Ectodermal cell (in vitro differentiated cells): ENCODE results near the gene TSPAN18.

ENCODE experiments used
- H3K27ac ChIP-seq: 2 replicates; pipeline ENCODE4 v1.7.0; 2013; ENCODE audit warnings: mild to moderate bottlenecking, low read depth, low read length; ENCODE audit not compliant: insufficient read depth, poor library complexity, severe bottlenecking
- H3K27me3 ChIP-seq: 2 replicates; pipeline ENCODE4 v1.7.0; 2013; ENCODE audit warnings: mild to moderate bottlenecking, low read length; ENCODE audit not compliant: insufficient read depth, control insufficient read depth, poor library complexity, severe bottlenecking
- H3K36me3 ChIP-seq: one replicate; pipeline ENCODE4 v1.7.0; 2013; ENCODE audit warnings: low read length; ENCODE audit not compliant: control insufficient read depth, insufficient read depth
- H3K4me1 ChIP-seq: one replicate; pipeline ENCODE4 v1.7.0; 2013; ENCODE audit warnings: low read length; ENCODE audit not compliant: control insufficient read depth, insufficient read depth
- H3K4me3 ChIP-seq: 2 replicates; pipeline ENCODE4 v1.7.0; 2013; ENCODE audit warnings: low read depth, low read length, control low read depth; ENCODE audit not compliant: insufficient read depth
- H3K9me3 ChIP-seq: 2 replicates; pipeline ENCODE4 v1.7.0; 2013; ENCODE audit warnings: mild to moderate bottlenecking, low read length, moderate library complexity; ENCODE audit not compliant: control insufficient read depth
- WGBS, 2 experiments: methylation state at CpG; one replicate each; pipeline ENCODE4 v1.1.7; 2013; ENCODE audit warnings: missing lambda C conversion rate in 2 of 2; 5-methylcytosine and 5-hydroxymethylcytosine counted together

The TSPAN18 gene

DNA sequence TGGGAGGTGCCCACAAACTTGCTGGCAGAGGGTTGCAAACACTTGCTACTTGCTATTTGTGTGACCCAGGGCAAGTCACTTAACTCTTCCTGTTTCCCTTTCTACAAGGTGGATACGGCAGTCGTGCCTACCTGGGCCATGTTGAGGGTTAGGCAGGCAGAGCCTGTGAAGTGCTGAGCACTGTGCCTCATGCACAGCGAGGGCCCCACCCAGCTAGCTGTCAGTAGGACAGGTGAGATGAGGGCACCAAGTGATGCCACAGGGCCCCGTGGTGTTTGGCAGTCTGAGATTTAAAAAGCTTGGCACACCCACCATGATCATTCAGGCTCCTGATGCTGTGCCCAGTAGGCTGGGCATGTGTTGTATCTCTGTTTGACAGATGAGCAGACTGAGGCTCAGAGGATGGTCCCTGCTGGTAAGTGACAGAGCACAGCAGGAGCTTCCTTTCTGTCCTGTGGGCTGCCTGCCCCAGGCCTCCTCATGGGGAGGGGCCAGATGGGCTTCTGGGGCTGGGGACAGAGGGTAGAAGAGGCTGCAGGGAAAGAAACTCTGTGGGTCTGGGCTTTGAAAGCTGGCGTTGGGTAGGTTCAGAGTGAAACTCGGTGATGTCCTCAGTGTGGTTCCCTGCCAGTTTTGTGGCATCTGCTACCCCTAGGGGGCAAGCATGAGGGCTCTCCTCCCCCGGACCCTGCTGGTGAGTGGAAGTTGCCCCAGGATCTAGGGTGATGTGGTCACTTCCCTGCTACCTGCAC is 59.3 kb downstream of the TSPAN18 start:
- H3K27ac ChIP-seq = no peak overlapping the region

GRCh38 chr11:44787070-44787469 is 60.3 kb downstream of the TSPAN18 start:
- H3K27me3 ChIP-seq = no peaks in the 10 kb centered on the region
- WGBS, 2 experiments = 93 to 95% methylated on average over 3 of the region's 3 CpGs
- H3K27ac ChIP-seq = no peak overlapping the region
- no peaks in the 10 kb centered on the region for H3K36me3 ChIP-seq
- peaks cover 35% of the 10 kb centered on the region for H3K4me1 ChIP-seq
- no peaks in the 10 kb centered on the region for H3K9me3 ChIP-seq
- no peak overlapping the region for H3K4me3 ChIP-seq

More for the DNA sequence above, 59.3 kb downstream of the TSPAN18 start:
- H3K9me3 ChIP-seq = no peaks in the 10 kb centered on the region
- 24 to 32% methylated on average over 7 of the region's 7 CpGs for WGBS, 2 experiments
- no peak overlapping the region for H3K4me3 ChIP-seq
- peaks cover 35% of the 10 kb centered on the region for H3K4me1 ChIP-seq
- H3K27me3 ChIP-seq = no peaks in the 10 kb centered on the region
- H3K36me3 ChIP-seq = no peaks in the 10 kb centered on the region

GRCh38 chr11:44787981-44788380 is 61.2 kb downstream of the TSPAN18 start:
- H3K27me3 ChIP-seq = no peaks in the 10 kb centered on the region
- H3K4me3 ChIP-seq = no peak overlapping the region
- 94% methylated on average over 9 of the region's 9 CpGs for WGBS, 2 experiments
- peaks cover 35% of the 10 kb centered on the region for H3K4me1 ChIP-seq
- no peaks in the 10 kb centered on the region for H3K36me3 ChIP-seq
- no peaks in the 10 kb centered on the region for H3K9me3 ChIP-seq
- no peak overlapping the region for H3K27ac ChIP-seq

DNA sequence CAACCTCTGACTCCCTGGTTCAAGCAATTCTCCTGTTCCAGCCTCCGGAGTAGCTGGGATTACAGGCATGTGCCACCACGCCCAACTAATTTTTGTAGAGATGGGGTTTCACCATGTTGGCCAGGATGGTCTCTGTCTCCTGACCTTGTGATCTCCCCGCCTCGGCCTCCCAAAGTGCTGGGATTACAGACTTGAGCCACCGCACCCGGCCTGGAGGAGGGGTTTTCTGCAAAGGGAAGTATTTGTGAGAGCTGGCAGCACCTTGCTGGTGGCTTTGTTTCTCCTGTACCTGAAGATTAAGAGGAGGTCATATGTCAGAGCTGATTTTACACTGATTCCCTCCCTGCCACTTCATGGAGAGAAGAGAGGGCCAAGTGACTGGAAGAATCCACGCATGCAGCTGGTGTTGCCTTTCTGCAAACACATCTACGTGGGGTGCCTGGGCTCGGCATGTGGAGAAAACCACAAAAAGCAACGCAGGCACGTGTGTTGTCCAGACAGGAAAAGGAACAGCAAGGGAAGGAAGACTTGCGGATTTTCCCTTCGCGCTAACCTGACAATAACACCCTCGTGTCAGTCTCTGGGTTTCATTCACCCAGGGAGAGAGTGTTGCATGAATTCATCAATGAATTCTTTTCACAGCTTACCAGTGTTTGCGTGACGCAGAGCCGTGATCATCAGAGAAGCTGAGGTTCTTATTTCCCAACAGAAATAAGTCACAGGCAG is 61.9 kb downstream of the TSPAN18 start:
- Histone ChIP-seq H3K36me3 (no peaks in the 10 kb centered on the region), H3K27me3 (no peaks in the 10 kb centered on the region), H3K9me3 (no peaks in the 10 kb centered on the region), H3K4me1 (peaks cover 32% of the 10 kb centered on the region), H3K27ac (no peak overlapping the region), H3K4me3 (no peak overlapping the region)
- 77 to 78% methylated on average over 18 of the region's 18 CpGs for WGBS, 2 experiments

DNA sequence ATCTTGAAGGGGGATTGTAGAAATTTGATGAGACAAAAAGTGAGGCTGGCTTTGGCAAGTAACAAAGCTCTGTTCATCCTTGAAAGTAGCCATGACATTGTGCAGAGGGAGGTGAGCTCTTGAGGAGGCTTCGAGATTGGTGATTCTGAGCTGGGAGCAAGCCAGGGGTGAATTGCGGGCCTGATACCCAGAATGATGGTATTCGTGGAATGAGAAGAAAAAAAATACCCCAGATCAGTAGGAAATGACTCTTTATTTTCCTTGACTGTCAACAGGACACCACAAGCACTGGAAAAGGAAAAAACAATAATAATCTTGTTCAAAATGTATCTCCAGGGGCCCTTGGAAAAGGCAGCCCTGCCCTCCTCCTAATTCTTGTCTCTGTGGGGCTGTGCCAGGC is 62.7 kb downstream of the TSPAN18 start:
- no peaks in the 10 kb centered on the region for H3K27me3 ChIP-seq
- WGBS, 2 experiments = 91% methylated on average over 3 of the region's 3 CpGs
- no peak overlapping the region for H3K4me3 ChIP-seq
- H3K4me1 ChIP-seq = peaks cover 29% of the 10 kb centered on the region
- H3K36me3 ChIP-seq = no peaks in the 10 kb centered on the region
- H3K27ac ChIP-seq = no peak overlapping the region
- H3K9me3 ChIP-seq = no peaks in the 10 kb centered on the region

DNA sequence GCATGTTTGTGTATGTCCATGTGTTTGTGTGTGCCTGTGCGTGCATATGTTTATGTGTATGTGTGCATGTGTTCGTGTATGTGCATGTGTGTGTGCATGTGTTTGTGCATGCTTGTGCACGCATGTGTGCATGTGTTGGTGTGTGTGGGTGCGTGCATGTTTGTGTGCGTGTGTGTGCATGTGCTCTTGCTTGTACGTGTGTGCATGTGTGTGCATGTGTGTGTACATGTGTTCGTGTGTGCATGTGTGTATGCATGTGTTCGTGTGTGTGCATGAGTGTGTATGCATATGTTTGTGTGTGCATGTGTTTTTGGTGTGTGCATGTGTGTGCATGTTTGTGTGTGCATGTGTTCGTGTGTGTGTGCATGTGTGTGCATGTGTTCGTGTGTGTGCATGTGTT is 63.4 kb downstream of the TSPAN18 start:
- no peaks in the 10 kb centered on the region for H3K27me3 ChIP-seq
- H3K36me3 ChIP-seq = no peaks in the 10 kb centered on the region
- H3K4me3 ChIP-seq = no peak overlapping the region
- no peak overlapping the region for H3K27ac ChIP-seq
- H3K9me3 ChIP-seq = no peaks in the 10 kb centered on the region
- peaks cover 24% of the 10 kb centered on the region for H3K4me1 ChIP-seq
- 88 to 93% methylated on average over 10 of the region's 10 CpGs for WGBS, 2 experiments

DNA sequence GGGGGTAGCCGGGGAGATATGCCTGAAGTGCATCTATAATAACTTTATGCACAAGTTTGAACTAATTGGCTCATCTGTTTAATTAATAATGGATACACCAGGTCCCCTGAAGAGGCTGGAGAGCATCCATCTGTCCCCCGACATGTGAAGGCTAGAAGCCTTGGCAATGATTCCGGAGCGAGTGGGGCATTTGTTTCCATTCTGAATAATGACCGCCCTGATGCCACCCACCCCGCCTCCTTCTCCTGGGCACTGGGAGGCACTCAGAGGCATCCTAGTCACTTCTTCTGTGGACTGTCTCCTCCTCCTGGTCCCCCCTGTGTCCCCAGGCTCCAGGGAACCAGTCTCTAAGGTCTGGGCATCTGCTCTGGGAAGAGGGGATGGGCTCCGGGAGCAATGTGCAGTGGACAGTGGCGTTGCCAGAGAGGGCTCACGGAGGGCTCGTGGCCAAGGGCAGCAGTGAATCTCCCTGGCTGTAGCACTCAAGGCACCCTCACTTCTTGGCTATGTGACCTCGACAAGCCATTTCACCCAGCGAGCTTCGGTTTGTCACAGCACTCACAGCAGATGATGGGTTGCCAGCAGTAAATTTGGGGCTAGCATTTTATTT is 64.7 kb downstream of the TSPAN18 start:
- Histone ChIP-seq H3K27ac (no peak overlapping the region), H3K4me3 (no peak overlapping the region), H3K9me3 (no peaks in the 10 kb centered on the region), H3K36me3 (no peaks in the 10 kb centered on the region), H3K27me3 (no peaks in the 10 kb centered on the region), H3K4me1 (peaks cover 13% of the 10 kb centered on the region)
- 95% methylated on average over 13 of the region's 13 CpGs for WGBS, 2 experiments

GRCh38 chr11:44792171-44792570 is 65.4 kb downstream of the TSPAN18 start:
- H3K27me3 ChIP-seq = no peaks in the 10 kb centered on the region
- WGBS, 2 experiments = 90% methylated on average over 8 of the region's 8 CpGs
- H3K36me3 ChIP-seq = no peaks in the 10 kb centered on the region
- peaks cover 13% of the 10 kb centered on the region for H3K4me1 ChIP-seq
- H3K4me3 ChIP-seq = no peak overlapping the region
- H3K27ac ChIP-seq = no peak overlapping the region
- H3K9me3 ChIP-seq = no peaks in the 10 kb centered on the region

- Histone ChIP-seq H3K9me3 (no peaks in the 10 kb centered on the region), H3K27me3 (no peaks in the 10 kb centered on the region), H3K4me1 (peaks cover 11% of the 10 kb centered on the region), H3K36me3 (no peaks in the 10 kb centered on the region), H3K4me3 (no peak overlapping the region), H3K27ac (no peak overlapping the region)
- 70 to 71% methylated on average over 17 of the region's 17 CpGs for WGBS, 2 experiments
Measured at GRCh38 chr11:44793350-44794090, 66.8 kb downstream of the TSPAN18 start.
